Stimulated activated CD8-positive, alpha-beta memory T cell treated with anti-CD3 and anti-CD28 coated beads, Interleukin-15, amount 100 ng/mL, for 4 hours (primary cell): ENCODE results near the gene C14orf93.

Source experiments
- DNase-seq, 2 donors: peaks; one replicate each; pipeline ENCODE4 v3.0.0-alpha.2; 2020; ENCODE audit warnings: low read depth in 2 of 2

The C14orf93 gene

GRCh38 chr14:23045419-23046357 is 35.7 kb upstream of the C14orf93 start:
- no peak for DNase-seq

DNA sequence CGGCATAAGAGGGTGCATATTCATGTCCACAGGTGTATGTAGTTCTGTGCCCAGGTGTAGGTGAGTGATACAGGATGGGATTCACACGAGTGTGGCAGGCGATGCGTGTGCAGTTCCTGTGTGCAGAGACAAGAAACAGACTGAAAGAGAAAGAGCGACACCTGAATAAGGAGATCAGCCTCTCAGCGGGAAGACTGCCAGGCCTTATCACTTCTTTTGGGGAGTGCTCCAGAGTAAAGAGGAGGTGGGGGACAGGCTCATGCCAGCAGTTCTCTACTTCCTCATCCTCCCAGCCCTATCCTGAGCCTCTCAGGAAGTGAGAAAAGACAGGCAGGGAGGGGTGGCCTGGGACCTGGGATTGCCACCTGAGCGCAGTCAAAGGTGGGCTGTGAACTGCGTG is 34.9 kb upstream of the C14orf93 start:
- no peak for DNase-seq

DNA sequence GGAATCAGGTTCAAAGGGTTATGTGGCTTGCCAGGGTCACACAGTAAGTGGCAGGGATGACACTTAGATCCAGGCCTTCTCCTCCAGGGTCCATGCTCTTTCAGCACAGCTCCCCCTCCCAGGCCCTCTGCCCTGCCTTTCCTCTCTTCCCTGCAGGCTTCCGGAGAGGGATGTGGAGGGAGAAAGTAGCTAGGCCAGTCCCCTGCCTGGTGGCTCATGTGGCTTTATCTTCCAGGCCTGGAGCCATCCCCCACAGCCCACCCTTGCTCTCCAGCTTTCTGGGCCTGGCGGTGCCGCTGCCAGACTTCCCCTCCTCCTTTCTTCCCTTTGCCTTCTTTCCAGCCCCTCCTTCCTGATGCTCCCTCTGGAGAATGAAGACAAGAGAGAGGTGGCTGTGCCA is 33.8 kb upstream of the C14orf93 start:
- no peak for DNase-seq

- no peak for DNase-seq
These were observed 33.2 kb upstream of the C14orf93 start for GRCh38 chr14:23043145-23043544.

- no peak for DNase-seq
These were observed 32.4 kb upstream of the C14orf93 start, which contains the start of gene PSMB11 for GRCh38 chr14:23042162-23042965. Gene PSMB11, plus strand, starts transcription at chr14:23042212. Its CDS starts 14 bp downstream, at chr14:23042226.

GRCh38 chr14:23041729-23042128 is 31.8 kb upstream of the C14orf93 start:
- DNase-seq, result no peak

DNA sequence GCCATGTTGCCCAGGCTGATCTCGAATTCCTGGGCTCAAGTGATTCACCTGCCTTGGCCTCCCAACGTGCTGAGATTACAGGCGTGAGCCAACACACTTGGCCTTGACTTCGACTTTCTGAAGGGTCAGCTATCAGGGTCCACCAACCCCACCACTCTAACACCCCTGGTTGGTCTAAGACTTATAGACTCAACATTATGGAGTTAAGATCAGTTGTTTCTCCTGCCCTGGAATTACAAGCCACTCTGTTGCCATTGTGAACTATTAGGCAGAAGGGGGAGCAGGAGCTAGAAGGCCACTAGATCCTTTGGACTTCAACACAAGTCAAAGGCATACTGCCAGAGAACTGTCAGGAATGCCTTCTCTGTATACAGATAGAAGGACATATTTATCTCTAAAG is 30.2 kb upstream of the C14orf93 start:
- no peak for DNase-seq

- DNase-seq, result no peak
These were observed 25.6 kb upstream of the C14orf93 start for GRCh38 chr14:23035303-23036144.

DNA sequence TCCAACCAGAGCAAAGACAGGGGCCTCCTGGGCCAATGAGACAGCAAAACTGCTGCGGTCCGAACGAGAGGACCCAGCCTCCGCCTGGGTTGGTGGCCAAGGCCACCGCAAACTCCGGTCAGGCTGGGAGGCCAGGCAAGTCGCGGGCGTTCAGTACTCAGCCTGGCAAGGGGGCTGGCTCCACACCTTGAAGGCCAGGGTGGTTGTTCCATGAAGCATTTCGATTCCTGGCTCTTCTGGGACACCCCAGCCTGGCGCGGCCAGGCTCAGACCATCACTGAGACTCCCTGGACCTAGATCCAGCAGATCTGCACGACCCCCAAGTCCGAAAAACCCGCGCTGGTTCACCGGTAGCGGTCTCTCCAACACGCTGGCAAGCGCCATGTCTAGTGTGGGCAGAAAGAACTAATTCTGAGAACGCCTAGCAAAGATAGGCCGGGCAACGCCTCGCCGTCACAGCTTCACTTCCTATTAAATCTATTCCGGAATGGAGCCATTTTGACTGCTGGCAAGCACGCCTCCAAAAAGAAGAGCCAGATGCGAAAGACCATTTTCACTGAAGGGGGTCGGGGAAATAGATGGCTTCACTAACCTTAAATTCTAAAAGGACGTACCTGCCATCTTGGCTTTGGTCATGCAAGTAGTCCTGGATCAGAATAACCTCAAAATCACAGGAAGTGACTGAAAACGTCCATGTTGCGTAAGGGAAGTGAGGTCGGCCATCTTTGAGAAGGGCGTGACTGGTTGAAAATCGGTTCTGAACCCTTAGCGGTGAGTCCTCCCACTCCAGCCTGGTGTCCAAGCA is 24.8 kb upstream of the C14orf93 start, which contains the start of gene PSMB5:
Gene PSMB5 (minus strand): TSS at position 403 of the 805 bp plus-strand sequence. CDS start 19 bp downstream, at position 384.
- DNase-seq, result peak; percentile 67 to 88

DNA sequence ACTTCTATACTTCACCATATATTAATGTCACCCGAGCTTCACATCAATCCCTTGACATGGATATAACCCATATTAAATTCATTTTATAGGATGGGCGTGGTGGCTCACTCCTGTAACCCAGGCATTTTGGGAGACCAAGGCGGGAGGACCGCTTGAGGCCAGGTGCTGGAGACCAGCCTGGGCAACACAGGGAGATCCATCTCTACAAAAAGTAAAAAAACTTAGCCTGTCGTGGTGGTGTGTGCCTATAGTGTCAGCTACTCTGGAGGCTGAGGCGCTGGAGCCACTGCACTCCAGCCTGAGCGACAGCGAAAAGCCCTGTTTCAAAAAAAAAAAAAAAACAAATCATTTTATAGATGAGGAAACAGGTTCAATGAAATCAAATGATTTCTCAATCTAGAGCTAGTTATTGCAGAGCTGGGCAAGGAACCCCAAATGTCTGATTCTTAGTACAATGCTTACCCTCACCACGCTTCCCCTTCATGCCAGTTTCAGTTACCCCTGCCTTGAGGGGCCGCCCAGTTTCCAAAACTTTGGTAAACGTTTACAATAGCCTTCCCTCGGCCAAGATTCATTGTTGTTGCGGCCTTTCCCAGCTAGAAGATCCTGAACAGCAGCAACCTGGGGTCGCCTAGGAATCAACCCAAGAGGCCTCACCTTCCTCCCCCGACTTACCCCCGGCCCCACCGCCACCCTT is 24.0 kb upstream of the C14orf93 start:
- no peak for DNase-seq

- DNase-seq, result no peak
These were observed 23.3 kb upstream of the C14orf93 start for GRCh38 chr14:23033251-23033727.

DNA sequence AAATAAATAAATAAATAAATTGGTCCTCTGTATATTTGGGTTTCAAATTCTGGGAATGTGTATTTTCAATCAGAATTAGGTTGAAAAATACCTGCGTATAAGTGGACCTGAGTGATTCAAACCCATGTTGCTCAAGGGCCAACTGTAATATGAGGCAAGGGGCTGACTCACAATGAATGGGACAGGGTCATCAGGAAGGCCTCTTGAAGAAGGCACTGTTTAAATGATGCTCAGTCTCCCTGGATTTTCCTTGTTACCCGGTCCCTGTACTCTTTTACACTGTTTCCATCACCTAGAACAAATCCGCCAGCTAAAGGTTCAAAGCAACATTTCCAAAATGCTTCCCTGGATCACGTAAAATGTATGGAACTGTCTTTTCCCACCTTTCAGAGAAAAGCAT is 21.0 kb upstream of the C14orf93 start:
- DNase-seq, result no peak

DNA sequence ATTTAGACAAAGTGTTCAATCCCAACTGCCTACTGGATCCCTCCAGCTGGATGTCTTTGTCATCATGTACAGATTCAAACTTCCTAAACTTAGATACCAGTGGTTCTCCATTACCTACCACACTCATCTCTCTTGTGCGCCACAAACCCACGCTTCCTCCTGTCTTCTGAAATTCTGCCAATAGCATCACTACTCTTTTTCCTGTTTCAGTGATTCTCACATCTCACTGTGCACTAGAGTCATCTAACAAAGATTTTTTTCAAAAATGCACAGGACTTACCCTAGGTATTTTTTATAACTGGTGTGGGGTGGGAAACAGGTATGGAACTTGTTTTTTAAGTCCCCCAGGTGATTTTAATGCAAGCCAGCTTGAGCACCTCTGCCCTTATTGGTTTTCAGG is 18.9 kb upstream of the C14orf93 start:
- DNase-seq, result no peak

GRCh38 chr14:23025151-23025814 is 15.3 kb upstream of the C14orf93 start:
- no peak for DNase-seq

GRCh38 chr14:23024612-23025075 is 14.7 kb upstream of the C14orf93 start:
- DNase-seq, result no peak

DNA sequence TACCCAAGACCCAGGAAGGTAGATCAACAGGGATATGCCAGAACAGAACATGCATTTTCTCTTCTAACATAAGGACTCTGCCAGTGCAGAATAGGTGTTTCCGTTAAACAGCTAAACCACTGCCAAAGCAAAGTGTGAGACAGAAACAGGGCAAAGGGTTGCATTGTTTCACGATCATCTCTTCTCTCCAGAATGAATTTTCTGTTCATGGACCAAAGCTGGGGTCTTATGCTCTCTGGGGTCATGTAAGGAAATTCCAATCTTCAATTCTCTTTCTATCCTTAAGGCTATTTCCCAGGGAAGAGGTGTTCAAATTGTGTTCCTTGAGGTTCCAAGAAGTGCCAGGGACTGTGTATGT is 13.8 kb upstream of the C14orf93 start:
- DNase-seq, result no peak

DNA sequence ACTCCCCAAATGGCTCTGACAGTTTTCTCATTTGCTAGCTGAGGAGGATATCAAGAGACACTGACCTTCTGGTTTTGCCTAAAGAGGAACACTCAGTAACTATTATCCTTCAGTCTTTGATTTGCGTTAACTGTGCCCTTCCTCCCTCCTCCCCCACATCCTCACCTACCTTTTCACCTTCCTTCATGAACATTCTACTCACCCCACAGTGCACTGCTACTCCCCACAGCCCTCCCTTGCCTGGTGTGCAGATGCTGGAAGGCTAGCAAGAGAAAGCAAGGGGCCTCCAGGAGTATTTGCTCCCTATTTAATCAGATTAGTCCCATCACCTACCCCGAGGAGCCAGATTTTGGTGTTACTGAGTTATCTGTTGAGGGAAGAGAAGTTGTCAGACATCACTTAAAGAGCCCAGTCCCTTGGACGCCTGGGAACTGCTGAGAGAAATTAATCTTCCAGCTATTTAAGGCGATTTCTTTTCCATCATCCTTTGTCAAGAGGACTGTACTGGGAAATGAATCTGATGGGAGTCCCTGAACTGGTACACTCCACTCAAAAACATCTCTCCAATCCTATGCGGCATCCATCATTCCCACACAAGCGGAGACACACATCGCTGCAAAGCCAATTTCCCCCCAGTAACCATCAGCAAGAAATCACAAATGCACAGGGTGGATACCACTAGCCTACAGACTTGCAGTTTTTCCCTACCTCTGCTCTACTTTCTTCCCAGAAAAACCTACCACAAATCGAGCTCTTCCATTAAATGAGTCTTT is 13.3 kb upstream of the C14orf93 start:
- DNase-seq, result no peak

DNA sequence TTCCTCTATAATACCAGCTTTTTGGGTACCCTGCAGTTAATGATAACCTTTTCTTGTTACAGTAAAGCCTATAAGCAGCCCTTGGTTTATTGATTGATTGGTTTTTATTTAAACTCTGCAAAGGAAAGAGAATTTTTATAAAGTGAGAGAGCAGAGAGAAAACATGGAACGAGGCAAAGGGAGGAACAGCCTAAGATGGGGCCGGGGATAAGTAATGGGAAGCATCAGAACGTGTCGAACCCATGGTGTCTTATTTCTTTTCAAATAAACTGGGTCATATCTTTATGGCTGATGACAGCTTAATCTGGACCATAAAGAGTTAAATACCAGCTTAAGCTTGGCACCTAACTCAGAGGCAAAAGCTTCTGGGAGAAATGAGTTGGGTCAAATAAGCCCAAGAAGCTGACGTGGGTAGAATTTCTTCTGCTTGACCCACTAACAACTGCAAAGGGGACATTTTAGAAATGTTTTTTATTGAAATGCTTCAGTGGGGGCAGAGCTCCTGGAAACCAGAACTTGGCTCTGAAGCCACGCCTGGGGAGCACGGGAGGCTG is 12.0 kb upstream of the C14orf93 start:
- no peak for DNase-seq
